ENCODE data around the gene MEIOB. TPM values are rescaled to one million over a fixed set of nuclear protein-coding genes. Genes with fewer than 3 reads are reported as not detected.

The MEIOB gene
- total RNA-seq, 1 experiment from 2014 or later = 1.3 TPM

DNA sequence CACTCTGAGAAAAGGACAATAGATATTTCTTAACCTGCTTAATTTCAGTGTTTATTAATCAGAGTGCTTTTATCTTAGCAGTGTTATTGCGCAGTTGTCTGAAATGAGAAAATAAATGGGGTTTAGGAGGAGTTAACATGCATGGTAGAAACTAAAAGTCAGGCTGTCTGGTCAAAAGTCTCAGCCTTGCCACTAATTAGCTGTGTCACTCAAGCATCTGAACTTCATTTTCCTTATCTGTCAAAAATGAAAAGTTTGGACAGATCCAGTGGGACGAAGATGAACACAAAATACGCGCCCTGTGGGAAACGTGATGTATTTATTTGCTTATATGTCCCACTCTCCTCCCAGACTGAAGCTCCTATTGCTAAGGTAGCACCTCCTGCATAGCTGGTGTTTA lies 6.3 kb upstream of the MEIOB start:
- Histone ChIP-seq H3K4me2 (ENCODE audit: insufficient read depth, insufficient read length, low read length) (no peak overlapping the region), H4K8ac (replicated peaks; ENCODE audit: insufficient read length, low read depth, low read length) (no peak overlapping the region), H3K27ac (ENCODE audit: insufficient read length, low read depth, low read length) (no peak overlapping the region), H3K4me1 (ENCODE audit: insufficient read depth, low read length) (no peaks in the 10 kb centered on the region), H3K27me3 (ENCODE audit: insufficient read depth, low read length) (no peaks in the 10 kb centered on the region), H3K56ac (ENCODE audit: insufficient read length, low read depth, low read length) (no peak overlapping the region), H3T11ph (ENCODE audit: low read length) (no peak overlapping the region), H3K23ac (ENCODE audit: insufficient read length, low read depth, low read length) (no peak overlapping the region), H2BK20ac (ENCODE audit: low read depth, low read length, poor library complexity, severe bottlenecking) (no peak overlapping the region), H2BK120ac (ENCODE audit: low read depth, low read length, poor library complexity, severe bottlenecking) (no peak overlapping the region), H2BK5ac (ENCODE audit: insufficient read length, low read length) (no peak overlapping the region), H3K18ac (ENCODE audit: insufficient read length, low read depth, low read length) (no peak overlapping the region), H4K20me1 (ENCODE audit: control insufficient read depth, insufficient read depth, insufficient read length) (no peaks in the 10 kb centered on the region), H3K9ac (ENCODE audit: extremely low read depth, insufficient read length, low read length) (no peak overlapping the region), H3K14ac (ENCODE audit: insufficient read depth, low read length) (no peak overlapping the region), H3K9me3 (ENCODE audit: control insufficient read depth, low read depth, low read length) (no peaks in the 10 kb centered on the region), H4K91ac (ENCODE audit: insufficient read length, low read depth, low read length) (no peak overlapping the region), H2BK15ac (ENCODE audit: low read depth, low read length) (no peak overlapping the region), H2BK12ac (ENCODE audit: insufficient read length, low read depth, low read length) (no peak overlapping the region), H3K23me2 (ENCODE audit: insufficient read length, low read depth, low read length, poor library complexity, severe bottlenecking) (no peaks in the 10 kb centered on the region), H3K79me2 (ENCODE audit: insufficient read depth, low read length) (no peaks in the 10 kb centered on the region; the same call in 1 of the 2 replicates), H3K4ac (ENCODE audit: low read depth, low read length) (no peak overlapping the region), H4K5ac (ENCODE audit: insufficient read length, low read depth, low read length) (no peak overlapping the region), H2AFZ (ENCODE audit: low read length) (no peak overlapping the region), H2AK5ac (ENCODE audit: insufficient read length, low read length) (no peak overlapping the region), H3K79me1 (ENCODE audit: insufficient read depth, low read depth, low read length, poor library complexity, severe bottlenecking) (no peaks in the 10 kb centered on the region)
- H3K4me3 Mint-ChIP-seq = no peak overlapping the region
- TF ChIP-seq, protein P1, sequence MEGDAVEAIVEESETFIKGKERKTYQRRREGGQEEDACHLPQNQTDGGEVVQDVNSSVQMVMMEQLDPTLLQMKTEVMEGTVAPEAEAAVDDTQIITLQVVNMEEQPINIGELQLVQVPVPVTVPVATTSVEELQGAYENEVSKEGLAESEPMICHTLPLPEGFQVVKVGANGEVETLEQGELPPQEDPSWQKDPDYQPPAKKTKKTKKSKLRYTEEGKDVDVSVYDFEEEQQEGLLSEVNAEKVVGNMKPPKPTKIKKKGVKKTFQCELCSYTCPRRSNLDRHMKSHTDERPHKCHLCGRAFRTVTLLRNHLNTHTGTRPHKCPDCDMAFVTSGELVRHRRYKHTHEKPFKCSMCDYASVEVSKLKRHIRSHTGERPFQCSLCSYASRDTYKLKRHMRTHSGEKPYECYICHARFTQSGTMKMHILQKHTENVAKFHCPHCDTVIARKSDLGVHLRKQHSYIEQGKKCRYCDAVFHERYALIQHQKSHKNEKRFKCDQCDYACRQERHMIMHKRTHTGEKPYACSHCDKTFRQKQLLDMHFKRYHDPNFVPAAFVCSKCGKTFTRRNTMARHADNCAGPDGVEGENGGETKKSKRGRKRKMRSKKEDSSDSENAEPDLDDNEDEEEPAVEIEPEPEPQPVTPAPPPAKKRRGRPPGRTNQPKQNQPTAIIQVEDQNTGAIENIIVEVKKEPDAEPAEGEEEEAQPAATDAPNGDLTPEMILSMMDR (conservative IDR thresholded peaks at IDR 0.05) = no peak
- peaks cover 0 to 5% of the 10 kb centered on the region in 2 experiments; a peak in 2 of 4 replicates for H3K4me1 Mint-ChIP-seq
- H3K9me3 Mint-ChIP-seq = no peaks in the 10 kb centered on the region
- DNase-seq = no peak
- H3K36me3 Mint-ChIP-seq (ENCODE audit: insufficient read depth in 1 of 3, low read depth in 3 of 3) = no peaks in the 10 kb centered on the region
- peaks cover 50% of the 10 kb centered on the region for H3K27me3 Mint-ChIP-seq (ENCODE audit: low read depth)
- no peak overlapping the region for H3K27ac Mint-ChIP-seq
- no CpG with 5 or more reads among the region's 5 CpGs for WGBS (ENCODE audit: extremely low coverage, insufficient read length, low lambda C conversion rate)

Data from H9 (cell line).